ENCODE results near the gene TRIM73. TPM values are rescaled to one million over a fixed set of nuclear protein-coding genes. Genes with fewer than 3 reads are reported as not detected.
"Not testable (repeated sequence)": the region's sequence is repeated elsewhere in the genome, so short reads cannot be mapped to it uniquely, and the experiment has no call there.

The TRIM73 gene
- total RNA-seq, 2 donors from 2014 or later = 1.9 to 2.9 TPM

DNA sequence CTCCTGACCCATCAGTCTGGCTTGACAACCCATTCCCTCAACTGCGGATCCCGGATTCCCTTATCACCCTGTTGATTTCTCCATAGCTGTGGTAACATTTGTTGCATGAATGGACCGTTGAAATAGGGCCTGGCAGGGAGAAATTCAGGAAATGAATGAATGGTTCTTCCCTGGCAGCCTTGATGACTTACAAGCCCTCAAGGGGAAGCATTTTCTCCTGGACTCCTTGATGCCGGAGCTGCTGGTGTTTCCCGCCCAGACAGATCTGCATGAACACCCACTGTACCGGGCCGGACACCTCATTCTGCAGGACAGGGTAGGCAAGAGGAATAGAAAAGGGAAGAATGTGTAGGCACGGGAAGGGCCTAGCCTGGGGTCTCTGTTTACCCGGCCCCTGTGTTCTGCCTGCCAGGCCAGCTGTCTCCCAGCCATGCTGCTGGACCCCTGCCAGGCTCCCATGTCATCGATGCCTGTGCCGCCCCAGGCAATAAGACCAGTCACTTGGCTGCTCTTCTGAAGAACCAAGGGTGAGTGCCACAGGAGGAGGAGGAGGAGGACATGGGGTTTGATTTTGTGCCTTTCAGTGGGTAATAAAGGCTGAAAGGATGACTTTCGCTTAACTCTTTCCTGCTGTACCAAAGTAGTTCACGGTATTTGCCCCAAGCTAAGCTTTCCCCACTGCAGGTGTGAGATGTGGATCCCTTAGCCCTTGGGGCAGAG, 19.4 kb downstream of the TRIM73 start:
- intact Hi-C loops (cut with DNase I); DNase-seq (ENCODE audit: low spot score): not testable (repeated sequence)

DNA sequence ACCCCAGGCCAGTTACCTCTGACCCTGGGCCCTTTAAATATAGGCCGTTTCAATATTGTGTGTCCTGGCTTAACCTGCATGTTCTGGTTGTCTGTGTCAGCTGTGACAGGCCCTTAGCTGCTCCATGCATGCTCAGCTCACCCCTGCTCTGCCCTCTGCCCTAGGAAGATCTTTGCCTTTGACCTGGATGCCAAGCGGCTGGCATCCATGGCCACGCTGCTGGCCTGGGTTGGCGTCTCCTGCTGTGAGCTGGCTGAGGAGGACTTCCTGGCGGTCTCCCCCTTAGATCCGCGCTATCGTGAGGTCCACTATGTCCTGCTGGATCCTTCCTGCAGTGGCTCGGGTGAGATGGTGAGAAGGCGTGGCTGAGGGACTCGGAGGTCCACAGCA, 20.0 kb downstream of the TRIM73 start:
- intact Hi-C loops (cut with DNase I); DNase-seq (ENCODE audit: low spot score): not testable (repeated sequence)

DNA sequence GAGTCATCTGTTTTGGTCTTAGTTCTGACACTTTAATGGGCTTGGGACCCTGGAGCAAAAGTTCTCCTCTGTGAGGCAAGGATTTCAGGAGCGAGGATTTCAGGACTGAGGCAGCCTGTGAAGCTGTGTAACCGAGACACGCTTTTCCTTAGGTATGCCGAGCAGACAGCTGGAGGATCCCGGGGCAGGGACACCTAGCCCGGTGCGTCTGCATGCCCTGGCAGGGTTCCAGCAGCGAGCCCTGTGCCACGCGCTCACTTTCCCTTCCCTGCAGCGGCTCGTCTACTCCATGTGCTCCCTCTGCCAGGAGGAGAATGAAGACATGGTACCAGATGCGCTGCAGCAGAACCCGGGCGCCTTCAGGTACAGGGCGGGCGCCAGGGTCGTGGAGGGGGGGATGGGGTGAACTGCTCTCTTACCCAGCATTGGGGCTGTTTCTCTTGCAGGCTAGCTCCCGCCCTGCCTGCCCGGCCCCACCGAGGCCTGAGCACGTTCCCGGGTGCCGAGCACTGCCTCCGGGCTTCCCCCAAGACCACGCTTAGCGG, 20.5 kb downstream of the TRIM73 start:
- intact Hi-C loops (cut with DNase I); DNase-seq (ENCODE audit: low spot score): not testable (repeated sequence)

DNA sequence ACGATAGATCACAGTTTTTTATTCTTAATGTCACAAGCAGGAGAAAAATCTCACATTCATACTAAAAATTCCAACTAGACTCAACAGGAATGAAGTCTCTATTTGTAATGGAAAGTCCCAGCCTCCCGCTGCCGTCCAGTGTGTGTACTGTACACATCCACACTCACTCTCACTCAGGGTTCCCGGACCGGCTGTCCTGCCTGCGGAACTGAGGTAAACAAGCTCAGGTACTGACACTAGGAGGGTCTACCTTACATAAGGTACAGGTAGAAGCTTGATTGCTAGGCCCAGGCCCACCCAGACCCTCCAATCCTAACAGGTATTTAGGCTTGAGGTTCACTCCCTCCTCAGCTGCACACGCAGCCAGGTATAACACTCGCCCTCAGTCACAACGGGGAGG, 21.4 kb downstream of the TRIM73 start:
- intact Hi-C loops (cut with DNase I); DNase-seq (ENCODE audit: low spot score): not testable (repeated sequence)

DNA sequence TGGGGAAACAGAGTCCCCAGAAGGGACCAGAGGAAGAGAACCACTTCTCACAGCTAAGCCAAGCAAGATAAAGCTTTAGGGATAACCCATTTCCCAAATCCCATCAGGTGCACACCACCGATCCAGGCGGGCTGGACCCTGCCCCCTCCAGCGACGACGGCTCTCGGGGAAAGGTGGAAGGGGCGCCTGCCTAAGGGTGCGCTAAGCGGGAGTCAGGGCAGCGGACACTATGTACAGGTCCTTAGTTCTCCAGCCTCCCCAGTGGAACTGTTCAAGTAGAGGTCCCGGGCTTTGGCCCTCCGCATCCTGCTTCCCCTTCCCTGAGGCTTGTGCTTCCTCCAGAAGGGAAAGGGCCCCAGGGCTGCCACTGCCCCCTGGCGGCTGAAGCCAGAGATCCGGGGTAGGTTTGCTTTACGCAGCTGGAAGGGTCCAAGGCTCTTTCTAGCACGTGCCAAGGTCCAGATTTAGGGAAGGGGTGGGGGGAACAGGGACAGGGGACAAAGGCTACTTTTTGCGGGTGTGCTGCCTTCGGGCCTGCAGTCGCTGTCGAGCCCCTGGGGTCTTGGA, 22.9 kb downstream of the TRIM73 start:
- DNase-seq (ENCODE audit: low spot score); intact Hi-C loops (cut with DNase I): not testable (repeated sequence)

DNA sequence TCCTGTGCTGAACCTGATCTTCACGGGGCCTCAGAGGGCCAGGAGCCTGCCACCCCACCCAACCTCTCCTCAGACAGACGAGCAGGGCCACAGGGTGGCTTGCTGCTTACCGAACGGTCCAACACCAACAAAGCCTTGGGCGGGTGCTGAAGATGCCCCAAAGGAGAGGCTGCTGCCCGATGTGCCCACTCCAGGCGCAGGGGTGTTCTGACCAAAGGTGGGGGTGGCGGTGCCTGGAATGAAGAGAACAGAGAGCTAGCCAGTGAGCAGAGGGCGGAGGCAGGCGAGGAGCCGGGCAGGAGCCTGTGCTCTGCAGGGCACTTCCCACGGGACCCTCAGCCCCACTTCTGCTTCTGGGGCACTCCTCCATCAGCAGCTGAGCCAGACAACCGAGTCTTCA, 23.8 kb downstream of the TRIM73 start:
- not testable (repeated sequence) for DNase-seq (ENCODE audit: low spot score)

DNA sequence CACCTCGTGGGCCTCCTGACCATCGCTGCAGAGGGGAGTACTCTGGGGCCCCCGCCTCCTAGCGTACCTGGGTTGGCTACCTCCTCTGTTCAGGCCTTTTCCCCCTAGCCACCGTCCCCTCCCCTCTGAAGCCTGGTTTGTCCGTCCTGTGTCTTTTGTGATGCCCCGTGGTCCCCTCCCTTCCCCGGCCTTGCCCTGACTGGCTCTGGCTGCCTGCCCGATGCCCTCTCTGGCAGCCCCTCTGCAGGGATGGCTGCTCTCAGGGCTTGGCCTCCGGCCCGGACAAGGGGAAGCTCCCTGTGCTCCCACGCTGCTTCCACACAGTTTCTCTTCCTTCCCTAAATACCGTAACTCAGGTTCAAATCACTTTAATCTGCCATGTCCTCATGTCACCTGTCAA, 24.3 kb downstream of the TRIM73 start:
- intact Hi-C loops (cut with DNase I); DNase-seq (ENCODE audit: low spot score): not testable (repeated sequence)

More for the DNA sequence above, 23.8 kb downstream of the TRIM73 start:
- intact Hi-C loops (cut with DNase I) = not testable (repeated sequence)

DNA sequence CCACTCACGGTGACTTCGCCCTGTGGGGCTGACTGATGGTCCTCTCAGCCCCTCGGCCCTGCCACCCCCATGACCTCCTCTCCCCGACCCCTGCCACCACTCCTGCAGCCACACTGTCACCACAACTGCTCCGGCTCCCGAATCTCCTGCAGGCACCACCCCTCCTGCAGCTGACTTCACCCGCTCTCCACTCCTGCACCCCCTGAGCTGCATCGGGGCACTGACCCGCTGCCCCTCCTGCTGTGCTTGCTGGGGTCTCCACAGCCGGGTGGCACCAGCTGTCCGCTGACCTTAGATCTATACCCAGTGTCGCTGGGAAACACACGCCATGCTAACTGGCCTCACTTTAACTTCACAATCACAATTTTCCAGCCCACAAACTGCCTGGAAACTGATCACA, 24.7 kb downstream of the TRIM73 start:
- intact Hi-C loops (cut with DNase I); DNase-seq (ENCODE audit: low spot score): not testable (repeated sequence)

DNA sequence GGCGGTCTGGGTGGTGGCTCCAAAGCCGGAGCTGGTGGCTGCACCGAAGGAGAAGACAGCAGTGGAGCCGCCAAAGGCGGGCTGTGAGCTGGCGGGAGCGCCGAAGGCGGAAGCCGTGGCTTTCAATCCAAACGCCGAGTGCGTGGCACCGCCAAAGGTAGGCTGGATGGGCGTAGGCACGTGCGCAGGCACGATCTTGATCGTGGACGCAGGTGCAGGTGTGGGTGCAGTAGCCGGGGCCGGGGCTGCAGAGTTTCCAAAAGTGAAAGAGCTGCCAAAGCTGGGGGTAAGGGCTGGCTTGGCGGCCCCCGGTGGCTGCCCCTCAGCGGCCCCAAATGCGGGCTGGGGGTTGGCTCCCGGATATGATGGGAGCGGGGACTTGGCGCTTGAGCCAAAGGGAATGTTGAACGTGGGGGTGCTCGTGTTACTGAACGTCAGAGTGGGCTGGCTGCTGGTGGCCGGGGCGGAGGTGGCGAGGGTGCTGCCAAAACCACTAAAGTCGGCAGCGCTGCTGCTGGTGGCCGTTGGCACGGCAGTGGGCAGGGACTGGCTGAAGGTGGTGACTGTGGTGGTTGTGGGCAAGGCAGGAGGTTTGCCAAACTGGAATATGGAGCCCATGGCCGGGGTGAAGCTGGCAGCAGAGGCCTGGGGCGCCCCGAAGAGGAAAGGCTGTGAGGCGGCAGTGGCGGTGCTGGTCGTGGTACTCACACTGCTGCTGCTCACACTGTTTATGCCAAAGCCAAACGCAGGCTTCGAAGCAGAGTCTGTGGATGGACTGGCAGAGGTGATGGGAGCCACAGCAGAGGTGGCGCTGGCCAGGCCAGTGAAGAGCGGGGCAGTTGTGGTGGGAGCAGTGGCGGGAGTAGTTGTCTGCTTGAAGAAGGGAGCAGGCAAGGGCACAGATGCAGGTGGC, 26.6 kb downstream of the TRIM73 start:
- intact Hi-C loops (cut with DNase I) = not testable (repeated sequence)

DNA sequence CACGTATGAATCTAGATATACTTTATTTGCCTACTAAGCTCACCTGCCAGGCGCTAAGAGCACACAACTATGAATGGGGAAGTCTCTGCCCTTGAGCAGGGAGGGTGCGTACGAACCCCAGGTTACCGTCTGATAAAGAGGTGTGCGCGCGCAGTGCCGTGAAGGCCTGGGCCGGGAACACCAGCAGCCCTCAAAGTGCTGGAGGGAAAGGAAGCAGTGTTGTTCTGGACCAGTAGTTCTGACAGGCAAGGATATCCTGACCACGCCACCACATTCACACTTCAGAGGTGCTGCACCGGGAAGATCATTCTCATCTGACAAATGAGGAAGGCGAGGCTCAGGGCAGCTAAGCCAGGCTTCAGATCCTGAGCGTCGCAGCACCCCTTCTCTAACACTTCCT, 28.1 kb downstream of the TRIM73 start:
- DNase-seq (ENCODE audit: low spot score); intact Hi-C loops (cut with DNase I): not testable (repeated sequence)

More for the DNA sequence above, 26.6 kb downstream of the TRIM73 start:
- DNase-seq (ENCODE audit: low spot score) = not testable (repeated sequence)

DNA sequence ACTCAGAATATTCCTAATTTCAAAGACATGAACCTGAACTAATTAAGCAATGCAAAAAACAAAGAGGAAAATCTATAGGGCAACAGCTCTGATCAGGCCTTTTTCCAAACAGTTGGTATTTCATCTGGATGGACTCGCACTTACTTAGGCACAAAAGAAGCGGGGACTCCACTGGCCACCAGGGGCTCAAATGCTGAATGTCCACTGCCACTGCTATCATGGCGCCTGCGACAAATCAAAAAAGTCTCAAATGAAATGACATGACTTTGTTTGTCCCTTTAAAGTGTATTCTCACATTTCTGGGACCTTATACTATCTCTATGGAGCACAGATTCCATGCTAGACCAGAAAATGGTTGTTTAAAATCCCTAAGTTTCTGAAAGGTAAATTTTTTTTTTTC, 43.6 kb downstream of the TRIM73 start:
- DNase-seq (ENCODE audit: low spot score); intact Hi-C loops (cut with DNase I): not testable (repeated sequence)

DNA sequence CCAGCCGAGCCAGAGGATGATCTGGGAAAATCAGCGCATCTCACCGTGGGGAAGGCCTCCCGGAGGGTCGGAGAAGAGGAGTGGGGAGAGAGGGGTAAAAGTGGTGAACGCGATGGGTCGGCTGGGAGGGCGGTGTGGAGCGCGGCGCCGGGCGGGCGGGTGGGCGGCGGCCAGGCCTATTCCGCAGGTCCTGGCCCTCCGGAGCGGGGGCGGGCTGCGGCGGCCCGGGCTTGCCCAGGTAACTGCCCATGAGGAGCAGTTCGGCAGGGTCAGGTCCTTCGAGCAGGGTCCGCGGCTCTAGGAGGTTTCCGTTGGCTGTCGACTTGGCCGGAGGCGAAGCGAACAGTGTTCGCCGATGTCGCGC, 46.7 kb downstream of the TRIM73 start:
- DNase-seq (ENCODE audit: low spot score) = not testable (repeated sequence)

DNA sequence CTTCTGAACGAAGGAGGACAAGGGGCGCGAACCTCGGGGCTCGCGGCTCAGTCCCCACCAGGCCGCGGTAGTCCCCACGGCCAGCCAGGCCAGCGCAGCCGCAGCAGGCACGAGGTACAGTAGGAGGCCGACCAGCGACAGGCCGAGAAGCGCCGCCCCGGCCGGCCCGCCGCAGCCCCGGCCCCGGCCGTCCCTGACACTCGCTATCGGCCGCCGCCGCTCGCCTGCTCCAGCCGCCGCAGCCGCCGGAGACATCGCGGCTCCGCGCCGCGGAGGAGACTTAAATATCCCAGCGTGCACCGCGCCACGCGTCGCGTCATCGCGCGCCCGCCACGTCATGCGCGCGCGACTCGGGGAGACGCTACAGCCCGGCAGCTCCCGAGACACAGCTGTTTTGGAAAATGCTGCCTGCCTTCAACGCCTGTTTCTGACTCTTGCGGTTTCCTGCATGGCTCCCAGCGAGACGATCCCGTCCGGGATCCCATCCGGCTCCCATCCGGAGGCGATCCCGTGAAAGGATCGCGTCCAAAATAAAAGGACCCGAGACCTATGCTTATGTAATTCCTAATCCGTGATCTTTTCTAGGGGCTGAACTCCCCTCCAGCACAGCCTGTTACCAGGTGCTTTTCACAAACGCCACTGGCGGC, 47.2 kb downstream of the TRIM73 start:
- DNase-seq (ENCODE audit: low spot score); intact Hi-C loops (cut with DNase I): not testable (repeated sequence)

More for the DNA sequence above, 46.7 kb downstream of the TRIM73 start:
- intact Hi-C loops (cut with DNase I) = not testable (repeated sequence)

DNA sequence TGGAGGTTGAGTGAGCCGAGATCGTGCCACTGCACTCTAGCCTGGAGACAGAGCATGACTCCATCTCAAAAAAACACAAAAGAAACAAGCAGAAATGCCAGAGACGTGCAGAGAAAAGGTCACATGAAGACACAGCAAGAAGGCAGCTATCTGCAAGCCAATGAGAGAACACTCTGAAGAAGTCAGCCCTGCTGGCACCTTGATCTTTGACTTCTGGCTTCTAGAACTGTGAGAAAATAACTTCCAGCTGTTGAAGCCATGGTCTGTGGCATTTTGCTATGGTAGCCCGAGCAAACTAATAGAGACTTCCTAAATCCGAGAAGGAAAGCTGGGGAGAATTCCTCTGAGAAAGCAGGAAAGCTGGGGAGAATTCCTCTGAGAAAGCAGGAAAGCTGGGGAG, 54.5 kb downstream of the TRIM73 start:
- intact Hi-C loops (cut with DNase I); DNase-seq (ENCODE audit: low spot score): not testable (repeated sequence)

DNA sequence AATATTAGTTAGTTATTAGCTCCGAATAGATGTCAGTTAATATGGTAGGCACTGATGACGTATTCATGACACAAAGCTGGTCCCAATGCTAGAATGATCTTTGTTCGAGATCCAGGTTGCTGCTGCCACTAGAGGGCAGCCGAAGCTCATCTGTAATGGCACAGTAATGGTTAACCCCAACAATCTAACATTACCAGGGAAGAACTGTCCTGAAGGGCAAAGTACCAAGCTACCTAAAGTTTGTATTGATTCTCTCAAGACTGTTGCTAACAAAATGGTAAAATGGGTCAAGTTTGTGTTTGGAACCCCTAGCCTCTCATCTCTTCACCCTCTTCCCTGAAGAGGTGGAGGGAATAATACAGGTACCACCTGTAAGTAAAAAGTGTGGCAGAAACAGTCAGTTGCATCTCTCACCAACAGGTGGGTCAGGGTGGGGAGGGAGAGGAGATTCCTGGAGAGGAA, 57.1 kb downstream of the TRIM73 start:
- intact Hi-C loops (cut with DNase I); DNase-seq (ENCODE audit: low spot score): not testable (repeated sequence)
